Posterior vena cava (tissue), 2 donors: ENCODE measurements around the gene PYDC1. TPM values are rescaled to one million over a fixed set of nuclear protein-coding genes. Genes with fewer than 3 reads are reported as not detected.

Source experiments
- DNase-seq: peaks from one replicate; pipeline ENCODE4 v3.0.0-alpha.2; 2020; ENCODE audit warnings: low spot score
- intact Hi-C, 2 donors: fragments of 100-400 bp; cut with DNase I; formaldehyde crosslinking; loops; one replicate each; pipeline versions ENCODE4 v1.14.1 to v1.14.2; 2022 to 2023
- total RNA-seq, 2 donors: library from RNA; stranded (reverse); fragmentation: NEBNext Ultra II Directional; extraction: Animal tissue kit (Norgen Biotek cat#: 25700); gene quantifications; one replicate each; pipeline ENCODE4 v1.2.1, GENCODE V29; 2021
- donor health status: DM: yes; HTN: yes; CAD: no.
- donor health status: DM: yes; HTN: yes; CAD: no.

PYDC1 gene
- total RNA-seq, 2 donors from 2014 or later, result not detected

DNA sequence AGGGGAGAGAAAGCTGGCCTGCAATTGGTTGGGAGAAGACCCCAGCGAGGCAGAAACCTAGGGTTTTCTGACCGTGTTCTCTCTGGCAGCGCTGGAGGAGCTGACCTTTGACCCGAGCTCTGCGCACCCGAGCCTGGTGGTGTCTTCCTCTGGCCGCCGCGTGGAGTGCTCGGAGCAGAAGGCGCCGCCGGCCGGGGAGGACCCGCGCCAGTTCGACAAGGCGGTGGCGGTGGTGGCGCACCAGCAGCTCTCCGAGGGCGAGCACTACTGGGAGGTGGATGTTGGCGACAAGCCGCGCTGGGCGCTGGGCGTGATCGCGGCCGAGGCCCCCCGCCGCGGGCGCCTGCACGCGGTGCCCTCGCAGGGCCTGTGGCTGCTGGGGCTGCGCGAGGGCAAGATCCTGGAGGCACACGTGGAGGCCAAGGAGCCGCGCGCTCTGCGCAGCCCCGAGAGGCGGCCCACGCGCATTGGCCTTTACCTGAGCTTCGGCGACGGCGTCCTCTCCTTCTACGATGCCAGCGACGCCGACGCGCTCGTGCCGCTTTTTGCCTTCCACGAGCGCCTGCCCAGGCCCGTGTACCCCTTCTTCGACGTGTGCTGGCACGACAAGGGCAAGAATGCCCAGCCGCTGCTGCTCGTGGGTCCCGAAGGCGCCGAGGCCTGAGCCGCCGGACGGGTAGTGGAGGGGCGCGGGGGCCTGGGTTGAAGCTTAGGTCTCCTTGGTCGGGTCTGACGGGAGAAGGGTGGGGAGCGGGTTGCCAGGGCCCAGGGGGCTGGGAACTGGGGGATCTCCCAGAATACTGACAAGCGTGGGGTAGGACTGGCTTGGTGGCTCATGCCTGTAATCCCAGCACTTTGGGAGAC is 7.4 kb upstream of the PYDC1 start:
- DNase-seq, result no peak
- intact Hi-C loops, result no loop called here

DNA sequence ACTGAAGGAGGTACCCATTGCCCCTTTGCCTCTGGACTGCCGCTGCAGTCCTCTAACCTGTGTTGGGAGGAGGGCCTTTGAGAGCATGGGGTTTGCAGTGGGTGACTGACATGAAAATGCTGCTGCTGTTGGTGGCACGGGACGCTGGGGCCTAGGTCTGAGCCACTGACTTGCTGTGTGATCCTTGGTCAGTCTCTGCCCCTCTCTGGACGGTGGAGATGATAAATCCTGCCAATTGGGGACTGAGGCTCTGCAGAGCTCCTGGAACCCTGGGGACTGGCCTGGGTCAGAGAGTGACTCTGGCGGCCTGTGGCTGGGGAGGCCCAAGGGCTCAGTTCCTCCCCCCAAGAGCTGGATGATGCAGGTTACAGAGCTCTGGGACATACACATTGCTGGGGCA is 6.1 kb upstream of the PYDC1 start:
- DNase-seq, result no peak
- intact Hi-C loops, result no loop called here

- intact Hi-C loops, result no loop called here
- no peak for DNase-seq
These were observed 4.6 kb upstream of the PYDC1 start for GRCh38 chr16:31221357-31222160.

GRCh38 chr16:31219154-31219741 is 2.3 kb upstream of the PYDC1 start:
- intact Hi-C loops, result no loop called here
- no peak for DNase-seq

DNA sequence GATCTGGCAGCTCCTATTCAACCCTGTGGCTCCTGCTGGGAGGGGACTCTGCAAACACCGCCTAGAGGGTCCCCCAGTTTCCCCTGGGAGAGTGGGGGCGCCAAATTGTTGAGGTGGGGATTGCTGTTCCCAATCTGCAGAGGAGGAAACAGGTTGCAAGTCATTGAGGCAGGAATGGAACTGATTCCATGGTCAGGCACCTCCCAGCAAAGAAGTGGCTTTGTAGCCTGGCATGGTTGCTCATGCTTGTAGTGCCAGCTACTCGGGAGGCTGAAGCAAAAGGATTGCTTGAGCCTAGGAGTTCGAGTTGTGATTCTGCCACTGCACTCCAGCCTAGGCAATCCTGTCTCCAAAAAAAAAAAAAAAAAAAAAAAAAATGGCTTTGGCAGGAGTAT is 198 bp upstream of the PYDC1 start:
- no peak for DNase-seq
- intact Hi-C loops, result no loop called here

- no peak for DNase-seq
- intact Hi-C loops, result no loop called here
These were observed 1.4 kb downstream of the PYDC1 start for GRCh38 chr16:31215287-31216162.

DNA sequence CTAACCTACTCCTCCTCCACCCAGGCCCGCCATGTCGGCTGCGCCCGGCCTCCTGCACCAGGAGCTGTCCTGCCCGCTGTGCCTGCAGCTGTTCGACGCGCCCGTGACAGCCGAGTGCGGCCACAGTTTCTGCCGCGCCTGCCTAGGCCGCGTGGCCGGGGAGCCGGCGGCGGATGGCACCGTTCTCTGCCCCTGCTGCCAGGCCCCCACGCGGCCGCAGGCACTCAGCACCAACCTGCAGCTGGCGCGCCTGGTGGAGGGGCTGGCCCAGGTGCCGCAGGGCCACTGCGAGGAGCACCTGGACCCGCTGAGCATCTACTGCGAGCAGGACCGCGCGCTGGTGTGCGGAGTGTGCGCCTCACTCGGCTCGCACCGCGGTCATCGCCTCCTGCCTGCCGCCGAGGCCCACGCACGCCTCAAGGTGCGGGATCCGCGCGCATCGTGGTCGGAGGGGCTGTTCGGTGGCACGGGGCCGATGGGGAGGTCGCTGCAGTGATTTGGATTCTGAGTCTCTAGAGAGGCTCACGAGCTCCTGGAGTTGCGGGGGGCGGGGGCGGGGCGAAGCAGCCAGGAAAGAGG is 2.1 kb downstream of the PYDC1 start:
- DNase-seq, result no peak

GRCh38 chr16:31213877-31214707 is 2.8 kb downstream of the PYDC1 start, which contains the start of gene TRIM72:
Gene TRIM72 (plus strand): TSS chr16:31214119. CDS start chr16:31214739, 620 bp downstream.
- no peak for DNase-seq
- intact Hi-C loops, result no loop called here

More for the DNA sequence above, 2.1 kb downstream of the PYDC1 start:
- intact Hi-C loops, result no loop called here

DNA sequence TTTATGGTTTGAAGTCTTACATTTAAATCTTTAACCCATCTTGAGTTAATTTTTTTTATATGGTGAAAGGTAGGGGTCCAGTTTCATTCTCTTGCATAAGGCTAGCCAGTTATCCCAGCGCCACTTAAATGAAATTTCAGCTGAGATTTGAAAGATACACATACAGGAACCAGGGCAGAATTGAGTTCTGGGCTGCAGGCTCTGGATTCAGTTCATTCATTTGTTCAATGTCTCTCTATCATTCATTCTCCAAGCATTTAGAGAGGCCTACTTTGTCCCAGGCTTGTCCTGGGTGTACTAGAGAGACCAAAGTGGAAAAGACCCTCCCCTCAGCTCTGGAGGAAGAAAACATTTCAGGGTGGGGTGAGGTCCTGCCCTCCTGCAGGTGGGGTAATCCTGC is 3.6 kb downstream of the PYDC1 start:
- intact Hi-C loops, result no loop called here
- DNase-seq, result no peak

DNA sequence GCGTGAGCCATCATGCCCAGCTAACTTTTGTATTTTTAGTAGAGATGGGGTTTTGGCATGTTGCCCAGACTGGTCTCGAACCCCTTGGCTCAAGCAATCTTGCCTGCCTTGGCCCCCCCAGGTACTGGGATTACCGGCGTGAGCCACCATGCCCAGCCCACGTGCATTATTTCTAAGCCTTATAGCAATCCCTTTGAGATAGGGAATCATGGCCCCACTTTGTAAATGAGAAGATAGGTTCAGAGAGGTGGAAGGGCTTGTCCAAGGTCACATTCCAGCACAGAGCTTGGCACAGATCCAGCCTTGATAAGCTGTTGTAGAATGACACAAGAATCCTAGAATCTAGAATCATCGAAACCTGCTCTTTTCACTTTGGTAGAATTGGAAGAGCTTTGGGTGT is 10.2 kb downstream of the PYDC1 start:
- intact Hi-C loops, result no loop called here
- peak; percentile 49 for DNase-seq

- intact Hi-C loops, result no loop called here
These were observed 11.9 kb downstream of the PYDC1 start for GRCh38 chr16:31204871-31205666.

DNA sequence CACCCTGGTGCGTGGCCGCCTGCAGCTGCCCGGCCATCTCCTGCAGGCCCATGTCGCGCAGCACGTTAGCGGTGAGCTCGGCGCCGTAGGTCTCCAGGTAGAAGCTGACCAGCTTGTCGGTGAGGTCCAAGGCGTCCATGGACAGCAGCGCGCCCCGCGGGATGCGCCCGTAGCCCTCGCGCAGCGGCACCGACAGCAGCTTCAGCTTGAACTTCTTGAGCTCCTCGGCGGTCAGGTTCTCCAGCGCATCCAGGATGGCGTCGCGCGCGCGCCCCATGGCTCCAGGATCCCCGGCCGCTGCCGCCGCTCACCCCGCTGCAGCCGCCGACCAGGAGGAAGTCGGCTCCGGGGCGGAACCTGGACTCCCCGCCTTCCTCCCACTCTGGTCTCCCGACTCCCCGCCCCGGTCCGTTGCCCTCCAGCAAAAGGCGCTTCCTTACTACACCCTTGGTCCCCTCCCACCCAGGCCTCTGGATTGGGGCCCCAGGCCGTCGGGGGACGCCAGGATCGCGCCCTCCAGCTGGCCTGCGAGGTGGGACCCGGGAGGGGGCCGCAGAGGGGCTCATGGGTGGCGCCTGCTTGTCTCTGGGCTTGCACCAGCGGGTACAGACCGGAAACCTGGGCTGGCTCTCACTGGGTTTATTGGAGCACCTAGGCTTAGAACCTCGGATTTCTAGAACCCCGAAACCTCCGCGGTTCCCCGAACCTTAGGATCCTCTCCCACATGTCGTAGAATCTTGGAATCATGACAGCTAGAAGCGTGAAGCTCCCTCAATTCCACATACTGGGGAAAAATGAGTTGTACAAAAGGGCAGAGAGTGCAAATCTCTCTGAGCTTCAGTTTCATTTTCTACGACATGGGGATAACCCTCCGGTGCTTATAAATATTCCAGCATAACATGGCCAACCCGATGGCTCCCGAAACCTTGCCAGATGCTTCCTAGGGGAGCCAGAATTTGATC is 14.2 kb downstream of the PYDC1 start, which contains the start of gene PYCARD:
Gene PYCARD (minus strand): TSS at position 347 of the 962 bp plus-strand sequence. CDS start 70 bp downstream, at position 277.
- peak; percentile 90 for DNase-seq
- intact Hi-C loops, result no loop called here

More at GRCh38 chr16:31204871-31205666, 11.9 kb downstream of the PYDC1 start:
- DNase-seq, result peak; percentile 56

DNA sequence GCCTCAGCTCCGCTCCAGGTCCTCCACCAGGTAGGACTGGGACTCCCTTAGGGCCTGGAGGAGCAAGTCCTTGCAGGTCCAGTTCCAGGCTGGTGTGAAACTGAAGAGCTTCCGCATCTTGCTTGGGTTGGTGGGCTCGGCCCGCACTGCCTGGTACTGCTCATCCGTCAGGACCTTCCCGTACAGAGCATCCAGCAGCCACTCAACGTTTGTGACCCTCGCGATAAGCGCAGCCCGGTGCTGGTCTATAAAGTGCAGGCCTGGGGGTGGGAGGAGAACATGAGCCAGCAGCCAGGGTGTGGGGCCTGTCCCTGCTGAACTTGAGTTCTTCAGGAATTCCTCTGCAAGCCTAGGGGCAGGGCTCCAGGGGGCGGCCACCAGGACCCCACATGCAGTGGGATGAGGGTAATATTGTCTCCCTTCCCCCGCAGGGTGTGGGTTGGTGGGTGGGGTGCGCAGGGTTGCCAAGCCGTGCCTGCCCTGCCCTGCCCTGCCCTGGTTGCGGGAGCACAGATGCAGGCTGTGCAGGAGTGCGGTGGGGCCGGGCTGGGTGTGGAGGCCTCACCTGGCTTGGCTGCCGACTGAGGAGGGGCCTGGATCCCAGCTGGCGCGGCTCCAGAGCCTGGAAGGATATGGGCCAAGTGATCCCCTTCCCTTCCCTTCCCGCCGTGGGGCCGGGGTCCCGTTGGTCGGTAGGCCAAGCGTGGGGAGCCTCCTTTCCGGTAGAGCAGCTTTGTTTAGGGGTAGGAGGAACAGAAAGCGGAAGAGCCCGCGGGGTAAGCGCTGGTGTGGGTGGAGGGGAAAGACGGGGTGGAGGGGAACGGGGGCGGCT is 15.1 kb downstream of the PYDC1 start:
- intact Hi-C loops, result loop anchor here in 1 of 2 donors (1.0 kb wide), 1 partner anchor 15 kb away; no protein-coding TSS in a partner anchor
- DNase-seq, result peak; percentile 86

DNA sequence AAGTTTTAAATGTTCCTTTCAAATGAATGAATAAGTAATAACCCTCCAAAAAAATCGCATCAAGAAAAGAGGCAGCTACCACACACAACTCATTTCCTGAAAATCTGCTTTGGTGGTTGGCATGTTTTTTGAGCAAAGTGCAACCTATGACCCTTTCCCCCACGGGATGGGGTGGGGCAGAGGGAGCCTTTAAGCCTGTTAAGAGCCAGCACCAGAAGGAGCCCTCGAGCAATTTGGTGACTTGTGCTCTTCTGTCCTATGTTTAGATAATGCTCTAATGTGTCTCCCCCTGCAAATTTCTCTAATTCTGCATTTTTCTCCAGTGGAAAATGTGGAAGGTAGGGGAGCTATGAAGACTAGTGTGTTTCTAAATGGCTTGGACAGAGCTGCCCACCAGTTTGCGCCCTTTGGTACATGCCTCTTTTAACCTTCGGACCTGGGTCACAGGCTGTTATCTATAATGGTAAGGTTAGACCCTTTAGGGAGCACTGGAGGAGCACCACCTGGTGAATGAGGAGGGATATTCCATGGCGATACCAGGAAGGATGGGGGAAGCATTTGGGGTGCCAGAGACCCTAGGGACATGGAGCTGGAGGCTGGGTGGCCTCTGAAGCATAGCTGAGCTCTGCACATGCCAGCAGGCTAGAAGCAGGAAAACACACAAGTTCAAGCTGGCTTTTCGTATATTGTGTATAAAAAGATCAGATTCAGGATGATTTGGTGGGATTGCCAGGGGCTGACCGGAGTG is 15.9 kb downstream of the PYDC1 start:
- intact Hi-C loops, result loop anchor here in 1 of 2 donors (1.0 kb wide), 1 partner anchor 15 kb away; no protein-coding TSS in a partner anchor
- peak; percentile 58 for DNase-seq
